GM20000 (cell line): ENCODE measurements around the gene NPIPA1.
"Not testable (repeated sequence)": the region's sequence is repeated elsewhere in the genome, so short reads cannot be mapped to it uniquely, and the experiment has no call there.

ENCODE experiments used
- DNase-seq: peaks from one replicate; pipeline ENCODE4 v3.0.0; 2012; ENCODE audit warnings: low spot score

NPIPA1 gene

GRCh38 chr16:14988092-14988491 lies 50.8 kb downstream of the NPIPA1 start:
- DNase-seq, result not testable (repeated sequence)

GRCh38 chr16:14988661-14989191 lies 51.5 kb downstream of the NPIPA1 start:
- peak; percentile 42 for DNase-seq

- peak; percentile 26 for DNase-seq
These were observed 52.3 kb downstream of the NPIPA1 start for GRCh38 chr16:14989291-14990281.

- DNase-seq, result not testable (repeated sequence)
These were observed 56.3 kb downstream of the NPIPA1 start for GRCh38 chr16:14993277-14994151.

- not testable (repeated sequence) for DNase-seq
These were observed 59.5 kb downstream of the NPIPA1 start for GRCh38 chr16:14996702-14997101.

GRCh38 chr16:14998300-14998699 lies 61.1 kb downstream of the NPIPA1 start:
- DNase-seq, result not testable (repeated sequence)

GRCh38 chr16:14999845-15000244 lies 62.6 kb downstream of the NPIPA1 start:
- DNase-seq, result not testable (repeated sequence)
